Esophagus muscularis mucosa (tissue), 3 donors: ENCODE data around the gene DPP4.

Experiments
- POLR2A ChIP-seq: fragments of 450-650 bp; IDR thresholded peaks from one replicate; pipeline ENCODE4 v1.6.1; 2017; ENCODE audit warnings: antibody characterized with exemption, moderate library complexity, mild to moderate bottlenecking, low read depth
- TF ChIP-seq, protein P1 (sequence below), 3 experiments: fragments of 200-600 bp in 2 of 3; fragments of 450-650 bp in 1 of 3; sonication (generic) in 2 of 3; IDR thresholded peaks; one replicate each; pipeline ENCODE4 v1.5.1; 2017 to 2019; ENCODE audit warnings: antibody characterized with exemption in 3 of 3, mild to moderate bottlenecking in 2 of 3, moderate library complexity in 1 of 3

DNA sequence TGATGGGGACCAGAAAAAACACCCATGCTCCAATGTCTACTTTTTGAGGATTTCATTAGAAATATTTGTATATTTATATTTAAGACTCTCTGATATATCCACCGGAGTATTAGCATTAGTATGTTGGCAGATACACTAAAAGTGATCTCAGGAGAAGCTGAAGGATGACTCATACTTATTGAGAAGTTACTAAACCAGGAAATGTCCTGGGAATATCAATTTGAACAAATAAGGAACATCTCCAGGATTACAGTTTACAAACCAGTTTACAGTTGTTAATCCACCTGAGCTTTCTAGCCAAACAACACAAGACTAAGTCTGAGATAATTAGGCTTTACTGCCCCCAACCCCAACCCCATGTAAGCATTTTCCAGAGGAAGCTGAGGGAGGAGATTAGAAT lies 16.1 kb upstream of the DPP4 start:
- no peak for TF ChIP-seq POLR2A
- TF ChIP-seq, protein P1, sequence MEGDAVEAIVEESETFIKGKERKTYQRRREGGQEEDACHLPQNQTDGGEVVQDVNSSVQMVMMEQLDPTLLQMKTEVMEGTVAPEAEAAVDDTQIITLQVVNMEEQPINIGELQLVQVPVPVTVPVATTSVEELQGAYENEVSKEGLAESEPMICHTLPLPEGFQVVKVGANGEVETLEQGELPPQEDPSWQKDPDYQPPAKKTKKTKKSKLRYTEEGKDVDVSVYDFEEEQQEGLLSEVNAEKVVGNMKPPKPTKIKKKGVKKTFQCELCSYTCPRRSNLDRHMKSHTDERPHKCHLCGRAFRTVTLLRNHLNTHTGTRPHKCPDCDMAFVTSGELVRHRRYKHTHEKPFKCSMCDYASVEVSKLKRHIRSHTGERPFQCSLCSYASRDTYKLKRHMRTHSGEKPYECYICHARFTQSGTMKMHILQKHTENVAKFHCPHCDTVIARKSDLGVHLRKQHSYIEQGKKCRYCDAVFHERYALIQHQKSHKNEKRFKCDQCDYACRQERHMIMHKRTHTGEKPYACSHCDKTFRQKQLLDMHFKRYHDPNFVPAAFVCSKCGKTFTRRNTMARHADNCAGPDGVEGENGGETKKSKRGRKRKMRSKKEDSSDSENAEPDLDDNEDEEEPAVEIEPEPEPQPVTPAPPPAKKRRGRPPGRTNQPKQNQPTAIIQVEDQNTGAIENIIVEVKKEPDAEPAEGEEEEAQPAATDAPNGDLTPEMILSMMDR (IDR thresholded peaks at IDR 0.05) = no peak
